ENCODE results near the gene RPTOR. TPM values are rescaled to one million over a fixed set of nuclear protein-coding genes. Genes with fewer than 3 reads are reported as not detected.

RPTOR gene
- total RNA-seq, 1 experiment from 2014 or later: 25.1 TPM

GRCh38 chr17:80664217-80664790 lies 119.7 kb downstream of the RPTOR start:
- Histone ChIP-seq H3K4me2 (ENCODE audit: insufficient read depth, insufficient read length, low read length) (peak overlapping the region; percentile 31), H3K23me2 (ENCODE audit: insufficient read length, low read depth, low read length, poor library complexity, severe bottlenecking) (no peaks in the 10 kb centered on the region), H3K9me3 (ENCODE audit: control insufficient read depth, low read depth, low read length) (no peaks in the 10 kb centered on the region), H3K79me2 (ENCODE audit: insufficient read depth, low read length) (no peaks in the 10 kb centered on the region; the same call in 1 of the 2 replicates), H3K56ac (ENCODE audit: insufficient read length, low read depth, low read length) (no peak overlapping the region), H2AK5ac (ENCODE audit: insufficient read length, low read length) (no peak overlapping the region), H3K27ac (ENCODE audit: insufficient read length, low read depth, low read length) (no peak overlapping the region), H2AFZ (ENCODE audit: low read length) (no peak overlapping the region), H3K79me1 (ENCODE audit: insufficient read depth, low read depth, low read length, poor library complexity, severe bottlenecking) (peaks cover 4% of the 10 kb centered on the region), H4K8ac (replicated peaks; ENCODE audit: insufficient read length, low read depth, low read length) (no peak overlapping the region), H2BK5ac (ENCODE audit: insufficient read length, low read length) (no peak overlapping the region), H3K4ac (ENCODE audit: low read depth, low read length) (no peak overlapping the region), H3K18ac (ENCODE audit: insufficient read length, low read depth, low read length) (no peak overlapping the region), H3K9ac (ENCODE audit: extremely low read depth, insufficient read length, low read length) (no peak overlapping the region), H3K4me1 (ENCODE audit: insufficient read depth, low read length) (peaks cover 5% of the 10 kb centered on the region), H3T11ph (ENCODE audit: low read length) (no peak overlapping the region), H3K14ac (ENCODE audit: insufficient read depth, low read length) (no peak overlapping the region; the same call in 1 of the 2 replicates), H4K20me1 (ENCODE audit: control insufficient read depth, insufficient read depth, insufficient read length) (no peaks in the 10 kb centered on the region), H2BK20ac (ENCODE audit: low read depth, low read length, poor library complexity, severe bottlenecking) (no peak overlapping the region), H2BK120ac (ENCODE audit: low read depth, low read length, poor library complexity, severe bottlenecking) (no peak overlapping the region), H2BK15ac (ENCODE audit: low read depth, low read length) (no peak overlapping the region), H2BK12ac (ENCODE audit: insufficient read length, low read depth, low read length) (no peak overlapping the region), H3K27me3 (ENCODE audit: insufficient read depth, low read length) (no peaks in the 10 kb centered on the region), H4K5ac (ENCODE audit: insufficient read length, low read depth, low read length) (no peak overlapping the region), H3K23ac (ENCODE audit: insufficient read length, low read depth, low read length) (no peak overlapping the region), H4K91ac (ENCODE audit: insufficient read length, low read depth, low read length) (no peak overlapping the region)
- Mint-ChIP-seq H3K9me3 (no peaks in the 10 kb centered on the region), H3K27me3 (ENCODE audit: low read depth) (no peaks in the 10 kb centered on the region), H3K27ac (peak overlapping the region in 2 of 3 experiments; percentile 6 to 21; a peak in 2 of 7 replicates), H3K4me1 (peaks cover 50 to 61% of the 10 kb centered on the region in 2 experiments), H3K36me3 (ENCODE audit: insufficient read depth in 1 of 3, low read depth in 3 of 3) (no peaks in the 10 kb centered on the region; a peak in 1 of 7 replicates), H3K4me3 (peak overlapping the region in 1 of 2 experiments; percentile 10; a peak in 2 of 5 replicates)
- TF ChIP-seq, protein P1, sequence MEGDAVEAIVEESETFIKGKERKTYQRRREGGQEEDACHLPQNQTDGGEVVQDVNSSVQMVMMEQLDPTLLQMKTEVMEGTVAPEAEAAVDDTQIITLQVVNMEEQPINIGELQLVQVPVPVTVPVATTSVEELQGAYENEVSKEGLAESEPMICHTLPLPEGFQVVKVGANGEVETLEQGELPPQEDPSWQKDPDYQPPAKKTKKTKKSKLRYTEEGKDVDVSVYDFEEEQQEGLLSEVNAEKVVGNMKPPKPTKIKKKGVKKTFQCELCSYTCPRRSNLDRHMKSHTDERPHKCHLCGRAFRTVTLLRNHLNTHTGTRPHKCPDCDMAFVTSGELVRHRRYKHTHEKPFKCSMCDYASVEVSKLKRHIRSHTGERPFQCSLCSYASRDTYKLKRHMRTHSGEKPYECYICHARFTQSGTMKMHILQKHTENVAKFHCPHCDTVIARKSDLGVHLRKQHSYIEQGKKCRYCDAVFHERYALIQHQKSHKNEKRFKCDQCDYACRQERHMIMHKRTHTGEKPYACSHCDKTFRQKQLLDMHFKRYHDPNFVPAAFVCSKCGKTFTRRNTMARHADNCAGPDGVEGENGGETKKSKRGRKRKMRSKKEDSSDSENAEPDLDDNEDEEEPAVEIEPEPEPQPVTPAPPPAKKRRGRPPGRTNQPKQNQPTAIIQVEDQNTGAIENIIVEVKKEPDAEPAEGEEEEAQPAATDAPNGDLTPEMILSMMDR (conservative IDR thresholded peaks at IDR 0.05): no peak
- DNase-seq: no peak
- WGBS (ENCODE audit: extremely low coverage, insufficient read length, low lambda C conversion rate): no CpG with 5 or more reads among the region's 7 CpGs

Measured in H9 (cell line).